Fibroblast of the conjunctiva (primary cell): ENCODE results near the gene ULK2.
A peak's percentile ranks its signal among the peaks of the same experiment; 100 is the strongest.

Experiments used
- DNase-seq: peaks from one replicate; pipeline ENCODE4 v3.0.0-alpha.2; 2010; ENCODE audit warnings: low read depth

ULK2 gene

DNA sequence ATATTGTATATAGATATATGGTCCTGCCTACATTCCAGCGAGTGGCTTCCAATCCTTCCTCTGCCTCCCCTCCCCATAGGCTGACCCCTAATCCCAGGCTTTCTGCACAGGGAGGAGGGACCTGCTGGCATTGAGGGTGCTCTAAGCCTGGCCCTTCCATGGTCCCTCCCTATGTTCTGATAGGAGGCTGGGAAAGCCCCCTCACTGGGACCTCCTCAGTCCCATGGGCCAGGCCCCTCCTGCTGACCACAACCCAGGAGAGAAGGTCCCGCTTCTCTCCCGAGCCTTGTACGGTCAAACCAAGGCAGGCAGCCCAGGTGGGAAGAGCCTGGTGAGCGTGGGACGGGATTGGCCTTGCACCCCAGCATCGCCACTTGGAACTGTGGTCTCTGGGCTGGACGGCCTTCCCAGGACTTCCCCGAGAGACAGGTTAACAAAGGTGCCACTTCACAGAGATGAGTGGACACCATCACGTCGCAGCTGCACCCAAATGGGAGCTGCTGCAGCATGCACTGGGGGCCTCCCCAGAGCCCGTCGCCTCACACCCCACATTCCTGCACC is 120.5 kb downstream of the ULK2 start:
- no peak for DNase-seq

DNA sequence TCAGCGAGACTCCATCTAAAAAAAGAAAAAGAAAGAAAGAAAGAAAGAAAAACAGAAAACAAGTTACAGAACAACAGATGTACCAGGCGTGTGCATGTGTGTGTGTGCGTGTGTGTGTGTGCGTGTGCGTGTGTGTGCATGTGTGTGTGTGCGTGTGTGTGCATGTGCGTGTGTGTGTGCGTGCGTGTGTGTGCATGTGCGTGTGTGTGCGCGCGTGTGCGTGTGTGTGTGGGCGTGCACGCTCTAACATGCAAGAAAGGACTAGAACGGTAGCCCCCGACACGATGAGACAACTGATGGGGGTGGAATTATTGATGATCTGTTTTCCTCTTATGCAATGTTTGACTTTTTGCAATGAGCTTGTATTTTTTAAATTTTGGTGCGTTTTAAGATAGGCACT is 121.2 kb downstream of the ULK2 start:
- DNase-seq: no peak

DNA sequence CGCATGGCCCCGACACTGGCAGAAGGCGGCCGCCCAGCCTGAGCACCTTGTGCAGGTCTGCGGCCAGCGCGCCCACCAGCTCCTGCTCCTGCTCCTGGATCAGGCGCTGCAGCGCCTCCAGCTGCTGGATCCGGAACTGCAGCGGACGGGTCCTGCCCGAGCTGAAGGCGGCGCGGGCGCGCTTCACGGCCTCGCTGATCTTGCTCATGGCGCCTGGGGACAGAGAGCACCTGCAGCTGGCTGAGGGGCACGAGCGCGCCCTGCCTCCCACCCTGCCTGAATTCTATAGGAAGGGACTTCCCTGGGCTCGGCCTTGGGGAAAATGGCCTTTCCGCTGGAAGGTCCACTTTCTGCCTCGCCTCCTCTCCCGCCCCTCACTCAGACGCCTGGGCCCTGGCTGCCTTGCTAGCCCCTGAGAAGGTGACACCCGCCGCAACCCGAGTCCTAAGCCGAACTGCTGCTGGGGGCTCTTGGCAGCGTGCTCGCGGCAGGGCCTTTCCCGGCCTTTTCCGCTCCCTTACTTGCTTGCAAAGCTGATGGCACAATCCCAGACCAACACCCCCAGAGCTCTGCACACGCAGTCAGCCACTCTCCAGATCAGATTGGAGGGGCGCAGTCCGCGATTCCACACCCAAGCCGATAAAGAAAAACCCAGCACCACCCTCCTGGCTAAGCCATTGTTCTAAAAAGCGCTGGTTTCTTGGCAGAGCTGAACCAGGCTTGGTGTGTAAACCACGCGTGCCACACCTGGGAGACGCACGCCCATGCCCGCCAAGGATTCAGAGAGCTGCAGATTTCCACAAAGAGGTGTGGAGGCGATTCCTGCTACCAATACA is 122.6 kb downstream of the ULK2 start:
- peak; percentile 56 for DNase-seq

DNA sequence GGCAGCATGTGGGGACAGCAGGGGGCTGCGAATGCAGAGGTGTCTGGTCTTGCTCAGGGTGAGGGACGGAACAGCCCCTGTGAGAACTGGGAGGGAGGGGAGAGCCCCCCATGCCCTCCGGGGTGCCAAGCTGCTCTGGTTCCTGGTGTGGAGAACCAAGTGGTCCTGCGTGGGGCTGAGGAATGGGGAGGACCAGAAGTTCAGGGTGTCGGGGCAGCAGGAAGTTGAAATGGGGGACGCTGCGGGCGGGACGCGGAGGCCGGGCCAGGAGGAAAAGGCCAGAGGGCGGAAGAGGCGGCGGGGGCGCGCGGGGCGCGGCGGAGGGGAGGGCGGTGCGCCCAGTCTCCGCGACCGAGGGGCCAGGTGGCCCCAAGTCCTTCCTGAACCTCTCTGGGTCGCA is 123.2 kb downstream of the ULK2 start:
- no peak for DNase-seq

DNA sequence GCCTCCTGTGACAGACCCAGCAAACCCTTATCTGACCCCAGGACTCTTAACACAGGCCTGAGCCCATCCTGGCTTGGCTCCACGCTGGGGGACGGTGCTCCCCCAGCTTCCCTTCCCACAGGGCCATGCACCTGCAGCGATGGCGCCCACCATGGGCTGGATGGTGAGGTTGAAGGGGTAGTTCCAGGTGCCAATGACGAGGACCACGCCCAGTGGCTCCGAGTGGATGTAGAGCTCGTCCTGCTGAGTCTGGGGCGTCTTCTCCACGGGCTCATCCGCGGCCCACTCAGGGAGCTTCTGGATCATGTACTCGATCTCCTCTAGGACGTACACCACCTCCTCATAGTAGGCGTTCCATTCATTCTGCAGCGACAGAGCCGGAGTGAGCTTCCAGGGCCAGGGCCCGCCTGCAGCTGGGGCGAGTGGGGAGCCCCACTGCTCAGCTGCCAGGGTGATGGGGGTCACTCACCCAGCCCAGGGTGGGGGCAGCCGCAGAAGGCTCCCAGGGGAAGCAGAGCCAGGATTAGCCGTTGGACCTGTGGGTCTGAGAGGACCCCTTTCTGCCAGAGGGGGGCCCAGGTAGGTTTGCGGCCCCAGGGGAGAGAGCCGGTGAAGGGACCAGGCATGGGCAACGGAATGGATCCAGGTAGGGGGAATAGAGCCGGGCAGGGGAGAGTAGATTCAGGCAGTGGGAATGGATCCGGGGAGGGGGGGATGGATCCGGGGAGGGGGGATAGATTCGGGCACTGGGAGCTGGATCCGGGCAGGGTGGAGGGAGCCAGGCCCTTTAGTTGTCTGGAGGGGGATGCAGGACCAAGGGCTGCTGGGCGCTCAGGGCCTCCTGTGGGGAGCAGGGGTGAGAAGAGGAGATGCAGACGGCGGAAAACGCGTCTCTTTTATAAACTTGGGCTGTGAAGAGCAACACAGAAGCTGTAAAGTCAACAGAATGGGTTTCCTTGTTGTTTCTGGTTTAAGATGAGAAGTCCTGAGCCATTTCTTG is 124.3 kb downstream of the ULK2 start:
- DNase-seq: no peak

DNA sequence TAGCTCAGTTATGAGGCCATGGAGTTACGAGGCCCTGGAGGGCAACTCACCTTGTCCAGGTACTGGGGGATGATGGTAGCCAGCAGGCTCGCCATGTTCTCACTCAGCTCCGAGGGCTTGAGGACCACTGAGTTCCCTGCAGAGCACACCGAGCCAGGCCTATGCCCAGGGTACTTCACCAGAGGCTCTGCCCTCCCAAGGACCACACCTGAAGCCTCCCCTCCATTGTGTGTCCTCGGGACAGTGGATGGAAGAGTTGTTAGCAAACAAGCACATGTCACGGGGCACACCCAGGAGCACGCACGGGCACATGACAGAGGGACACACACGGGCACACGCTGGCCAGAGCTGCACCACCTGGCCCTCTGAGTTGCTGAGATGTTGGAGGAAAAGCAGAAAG is 125.2 kb downstream of the ULK2 start:
- no peak for DNase-seq

DNA sequence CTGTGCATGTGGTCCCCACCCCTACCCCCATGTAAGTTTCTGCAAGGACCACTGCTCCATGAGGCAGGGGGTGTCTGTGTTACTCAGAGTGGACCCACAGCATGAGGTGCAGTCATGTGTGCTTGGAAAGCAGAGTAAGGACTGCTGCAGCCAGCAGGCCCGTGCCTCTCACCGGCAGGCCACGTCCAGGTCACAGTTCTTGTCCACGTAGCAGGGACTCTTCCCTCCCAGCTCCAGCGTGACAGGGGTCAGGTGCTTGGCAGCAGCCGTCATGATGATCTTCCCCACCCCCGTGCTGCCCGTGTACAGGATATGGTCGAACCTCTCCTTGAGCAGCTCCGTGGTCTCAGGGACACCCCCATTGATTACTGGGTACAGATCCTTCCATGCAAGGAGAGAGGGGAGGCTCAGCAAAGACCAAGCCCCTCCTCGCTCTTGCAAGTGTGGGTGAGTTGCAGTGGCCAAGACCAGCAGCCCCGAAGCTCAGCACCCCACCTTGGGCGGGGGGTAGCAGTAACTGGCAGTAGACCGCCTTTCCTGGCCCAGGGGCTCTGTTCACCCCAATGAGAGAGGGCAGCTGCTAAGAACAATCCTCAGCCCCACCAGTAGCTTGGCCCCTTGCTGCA is 125.8 kb downstream of the ULK2 start:
- DNase-seq: no peak

DNA sequence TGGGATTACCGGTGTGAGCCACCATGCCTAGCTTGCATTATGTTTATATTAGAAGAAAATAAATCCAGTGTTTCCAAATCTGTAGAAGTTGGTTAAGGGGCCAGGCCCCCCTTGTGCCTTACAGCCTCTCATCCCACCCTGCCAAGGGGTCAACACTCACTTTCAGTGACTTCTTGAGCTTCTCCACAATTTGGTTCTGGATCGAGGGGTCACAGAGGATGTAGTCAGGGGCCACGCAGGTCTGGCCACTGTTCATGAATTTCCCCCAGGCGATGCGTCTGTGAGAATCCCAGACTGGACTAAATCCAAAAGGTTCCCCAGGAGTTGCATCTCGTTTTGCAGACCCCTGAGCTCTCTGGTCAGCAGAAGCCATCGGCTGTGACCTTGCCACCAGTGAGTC is 126.8 kb downstream of the ULK2 start:
- DNase-seq: no peak

DNA sequence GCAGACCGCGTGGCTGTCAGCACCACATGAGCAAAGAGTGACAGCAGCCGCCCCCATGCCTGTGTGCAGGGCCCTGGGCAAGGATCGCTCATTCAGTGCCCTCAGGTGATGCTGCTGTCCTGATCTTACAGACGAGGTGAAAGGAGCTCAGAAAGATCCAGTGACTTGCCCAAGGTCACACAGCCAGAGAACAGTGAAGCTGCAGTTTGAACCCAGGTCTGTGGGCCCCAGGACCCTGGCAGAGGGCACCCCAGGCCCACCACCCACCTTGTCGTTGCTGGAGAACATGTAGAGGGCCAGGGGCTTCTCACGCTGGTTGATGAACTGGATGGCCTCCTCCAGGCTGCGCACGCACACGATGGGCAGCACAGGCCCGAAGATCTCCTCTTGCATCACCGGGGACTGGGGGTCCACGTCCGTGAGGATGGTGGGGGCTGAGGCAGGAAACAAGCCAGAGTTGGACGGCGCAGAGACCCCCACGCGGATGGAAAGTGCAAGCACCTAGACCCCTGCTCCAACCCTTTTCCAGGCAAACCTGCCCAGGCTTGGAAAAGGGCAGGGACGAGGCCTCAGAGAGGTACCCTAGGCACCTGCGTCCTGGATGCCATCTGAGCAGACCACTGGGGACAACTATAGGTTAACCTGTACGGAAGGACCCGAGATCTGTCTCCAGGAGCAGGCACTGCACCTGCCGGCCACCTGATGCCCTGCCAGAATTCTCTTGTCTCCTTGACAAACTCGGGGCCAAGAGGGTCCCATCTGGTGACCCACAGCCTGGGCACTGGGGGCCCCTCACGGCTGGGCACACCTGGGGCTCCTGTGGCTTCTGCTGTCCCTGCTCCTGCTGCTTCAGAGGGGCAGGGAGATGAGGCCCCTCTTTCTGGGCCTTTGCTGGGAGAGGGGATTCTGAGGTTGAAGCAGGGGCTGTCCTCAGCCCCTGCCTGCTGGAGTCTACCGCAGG is 128.2 kb downstream of the ULK2 start:
- DNase-seq: no peak

DNA sequence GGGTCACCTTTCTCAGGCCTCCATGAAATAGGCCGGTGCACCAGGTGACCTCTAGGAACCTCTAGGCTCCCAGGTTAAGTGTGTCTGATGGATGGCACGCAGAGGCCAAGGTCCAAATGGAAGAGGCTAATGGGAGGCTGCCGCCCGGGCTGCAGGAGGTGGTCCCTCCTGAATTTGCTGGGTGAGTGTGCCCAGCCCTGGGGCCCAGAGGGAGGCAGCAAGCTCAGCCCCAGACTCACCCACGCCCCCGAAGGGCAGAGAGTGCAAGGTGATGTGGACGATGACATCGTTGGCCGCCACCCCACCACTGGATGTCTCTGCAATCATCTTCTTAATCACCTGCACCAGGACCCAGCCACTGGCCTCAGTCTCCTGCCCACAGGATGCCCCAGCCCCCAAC is 129.0 kb downstream of the ULK2 start:
- DNase-seq: no peak

DNA sequence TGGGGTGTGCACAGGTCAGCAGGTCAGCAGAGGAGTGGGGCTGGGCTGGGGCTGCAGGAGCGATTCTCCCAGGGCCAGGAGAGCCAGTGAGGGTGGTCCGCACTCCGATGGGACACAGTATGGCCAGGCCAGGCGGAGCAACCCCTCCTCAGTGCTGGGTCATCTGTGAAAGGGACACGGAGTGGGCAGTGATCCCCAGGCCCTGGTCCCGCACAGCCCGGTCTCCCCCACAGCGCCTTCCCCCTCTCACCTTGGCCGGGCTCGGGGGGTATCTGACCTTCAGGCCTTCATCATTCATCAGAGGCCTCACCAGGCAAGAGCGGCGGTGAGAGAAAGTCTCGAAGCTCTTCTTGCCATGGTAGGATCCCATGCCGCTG is 129.7 kb downstream of the ULK2 start:
- DNase-seq: no peak

DNA sequence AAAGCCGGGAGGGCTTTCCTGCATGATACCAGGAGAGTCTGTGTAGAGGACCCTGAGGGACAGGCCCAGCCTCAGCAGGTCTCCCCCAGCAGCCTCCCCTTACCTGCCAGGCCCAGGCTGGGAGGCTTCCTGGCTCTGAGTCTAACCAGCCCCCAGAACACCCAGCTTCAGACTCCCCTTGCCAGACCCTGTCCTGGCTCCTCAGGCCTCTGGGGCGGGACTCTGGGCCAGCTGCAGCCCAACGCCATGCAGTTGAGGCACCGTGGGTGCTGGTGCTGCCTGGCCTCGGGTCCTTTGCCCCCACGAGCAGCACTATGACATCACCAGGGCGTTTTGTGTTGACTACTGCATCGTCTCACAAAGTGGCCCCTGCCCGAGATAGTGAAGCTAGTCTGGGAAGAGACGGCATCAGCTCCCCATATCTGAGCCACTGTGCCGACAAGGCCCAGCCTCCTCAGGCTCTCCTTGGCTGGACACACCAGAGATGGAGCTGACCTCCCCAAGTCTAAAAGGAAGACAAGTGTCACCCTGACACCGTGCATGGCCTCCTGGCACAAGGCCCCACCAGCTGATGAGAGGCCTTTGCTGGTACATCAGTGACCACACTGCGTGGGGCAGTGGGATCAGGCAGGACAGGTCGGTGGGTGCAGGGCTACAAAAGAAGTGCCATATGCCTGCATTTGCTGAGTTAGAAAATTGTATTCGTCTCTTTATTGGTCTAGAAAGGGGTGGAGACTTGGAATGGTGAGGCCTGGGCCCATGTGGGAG is 130.2 kb downstream of the ULK2 start:
- DNase-seq: no peak

DNA sequence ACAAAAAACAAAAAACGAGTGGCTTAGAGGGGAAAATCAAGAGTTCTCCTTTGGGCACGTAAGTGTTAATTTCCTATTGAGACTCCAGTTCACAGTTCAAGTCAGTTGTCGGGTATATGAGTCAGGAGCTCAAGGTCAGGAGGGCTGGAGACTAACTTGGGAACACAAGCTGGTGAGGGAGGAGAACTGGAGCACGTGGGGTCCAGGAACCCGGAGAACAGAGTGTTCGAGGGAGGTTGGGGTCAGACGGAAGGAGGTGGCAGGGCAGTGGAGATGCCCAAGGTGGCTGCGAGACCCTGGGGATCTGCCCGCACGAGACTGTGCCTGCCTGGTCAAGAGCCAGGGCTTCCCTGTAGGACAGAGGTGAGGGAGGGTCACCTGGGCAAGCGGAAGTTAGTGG is 131.7 kb downstream of the ULK2 start:
- DNase-seq: no peak

DNA sequence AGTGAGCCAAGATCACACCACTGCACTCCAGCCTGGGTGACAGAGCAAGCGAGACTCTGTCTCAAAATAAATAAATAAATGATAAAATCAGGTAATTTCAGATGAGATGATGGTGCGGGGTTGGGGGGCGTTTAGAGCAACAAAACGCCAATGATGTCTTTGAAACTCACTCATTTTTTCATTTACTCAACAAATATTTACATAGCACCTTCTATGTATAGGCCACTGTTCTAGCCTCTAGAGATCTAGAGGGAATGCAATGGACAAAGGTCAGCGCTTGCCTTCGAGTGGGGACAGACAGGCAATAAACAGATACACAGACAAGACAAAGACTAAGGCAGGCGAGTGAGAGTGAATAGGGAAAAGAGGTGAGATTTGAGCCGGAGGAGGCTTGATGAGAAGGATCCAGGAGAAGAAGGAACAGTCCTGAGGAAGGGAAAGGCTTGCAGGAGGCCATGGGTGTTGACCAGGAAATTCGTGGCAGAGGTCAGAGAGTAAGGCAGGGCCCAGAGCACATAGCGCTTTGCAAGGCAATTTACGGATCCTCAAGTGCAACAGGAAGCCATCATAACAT is 133.7 kb downstream of the ULK2 start:
- DNase-seq: no peak

DNA sequence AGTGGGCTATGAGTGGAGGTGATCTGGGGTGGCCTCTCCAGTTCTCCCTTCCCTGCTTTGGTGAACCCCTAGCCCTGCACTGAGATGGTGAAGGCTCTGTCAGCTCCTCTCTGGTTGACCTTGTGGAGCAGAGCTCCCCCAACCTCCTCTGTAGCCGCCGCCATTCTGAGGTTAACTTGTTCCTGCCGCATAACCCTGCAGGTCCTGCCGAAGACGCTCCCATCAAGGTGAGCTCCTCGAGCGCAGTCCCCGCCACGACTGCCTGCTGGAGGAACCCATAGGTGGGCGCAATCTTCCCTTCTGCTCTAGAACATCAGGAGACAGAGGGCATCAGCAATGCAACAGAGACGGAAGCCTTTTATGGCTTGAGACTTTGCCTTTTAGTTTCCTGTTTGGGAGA is 136.1 kb downstream of the ULK2 start:
- no peak for DNase-seq

DNA sequence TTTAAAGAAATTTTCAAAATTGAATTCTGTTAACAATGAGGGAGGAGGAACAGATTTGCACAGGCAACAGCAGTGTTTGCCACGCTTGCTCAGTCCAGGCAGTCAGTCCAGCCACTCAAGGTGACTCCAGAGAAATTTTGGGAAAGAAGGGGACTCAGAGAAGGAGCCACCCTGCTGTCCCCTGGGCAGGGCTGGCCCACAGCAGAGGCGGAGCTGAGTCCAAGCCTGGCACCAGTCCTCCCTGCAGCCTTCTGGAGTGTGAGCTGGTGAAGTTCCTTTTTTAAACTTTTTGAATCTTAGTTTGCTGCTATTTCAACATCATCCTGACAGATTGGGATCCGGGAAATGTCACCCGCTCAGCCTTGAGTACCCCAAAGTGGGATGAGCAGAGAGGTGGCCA is 136.9 kb downstream of the ULK2 start:
- DNase-seq: no peak

DNA sequence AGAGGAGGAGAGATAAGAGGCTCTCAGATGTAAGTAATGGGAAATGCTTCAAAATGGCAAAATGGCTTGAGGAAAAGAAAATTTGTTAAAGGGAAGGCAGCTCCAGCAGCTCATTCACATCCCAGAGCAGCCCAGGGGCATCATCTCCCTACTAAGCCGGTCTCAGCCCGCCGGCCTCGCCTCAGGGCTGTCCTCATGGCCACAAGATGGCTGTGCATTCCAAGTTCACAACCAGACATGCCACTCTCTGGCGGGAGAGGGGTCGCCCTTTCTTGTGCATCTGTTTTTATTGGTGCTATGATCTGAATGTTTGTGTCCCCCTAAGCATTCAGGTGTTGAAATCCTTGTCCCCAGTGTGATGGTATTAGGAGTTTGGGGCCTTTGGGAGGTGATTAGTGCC is 137.8 kb downstream of the ULK2 start:
- DNase-seq: no peak

DNA sequence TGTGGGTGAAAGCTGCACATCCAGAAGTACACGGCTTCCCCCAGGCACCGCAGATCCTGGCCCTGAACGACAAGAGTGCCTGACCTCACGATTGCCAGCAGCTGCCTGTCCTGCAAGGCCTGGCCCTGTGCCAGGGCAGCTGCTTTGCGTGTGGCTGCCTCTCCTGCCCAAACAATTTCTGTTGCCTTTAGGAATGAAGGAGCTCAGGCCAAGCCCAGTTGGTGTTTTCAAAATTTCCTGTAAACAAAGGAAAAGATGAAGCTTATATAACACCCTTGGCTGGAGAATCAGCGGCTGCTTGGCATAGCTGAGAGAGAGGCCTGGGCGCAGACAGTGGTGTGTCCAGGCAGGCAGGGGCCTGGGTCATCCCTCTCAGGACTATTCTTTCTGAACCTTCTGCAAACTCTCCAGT is 139.6 kb downstream of the ULK2 start:
- peak; percentile 87 for DNase-seq

DNA sequence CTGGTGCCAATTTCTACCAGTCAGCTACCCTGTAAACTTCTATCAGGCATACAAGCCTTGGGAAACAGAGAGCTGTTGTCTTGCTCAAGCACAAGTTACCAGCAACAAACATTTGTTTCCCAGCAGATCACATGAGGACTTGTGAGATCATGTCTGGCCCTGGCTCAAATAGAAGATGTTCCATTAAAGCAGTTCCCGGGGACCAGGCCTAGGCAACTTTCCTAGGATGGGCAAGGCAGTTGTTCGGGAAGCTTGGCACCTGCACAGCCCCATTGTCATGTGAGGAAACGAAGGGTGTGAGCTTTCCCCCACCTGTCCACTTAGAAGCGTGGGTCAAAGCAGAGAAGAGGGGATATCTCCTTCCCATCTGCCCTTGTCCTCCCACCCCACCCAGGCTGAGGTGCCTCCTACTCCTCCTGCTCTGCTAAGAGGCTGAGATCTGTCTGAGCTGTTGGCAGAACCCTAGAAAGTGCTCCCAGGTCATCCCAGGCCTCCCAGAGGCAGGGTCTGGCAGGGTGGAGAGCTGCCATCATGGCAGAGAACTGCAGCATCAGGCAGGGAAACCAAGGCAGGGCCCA is 140.1 kb downstream of the ULK2 start:
- DNase-seq: peak; percentile 88
